Measurements from ENCODE around the gene SLC25A12.
"Not testable (repeated sequence)": the region's sequence is repeated elsewhere in the genome, so short reads cannot be mapped to it uniquely, and the experiment has no call there.

Gene SLC25A12

GRCh38 chr2:171893824-171894611, at the start of gene SLC25A12:
Gene SLC25A12 (minus strand): TSS chr2:171894244. CDS start chr2:171894214, 30 bp downstream.
- DNase-seq: peak; percentile 91

DNA sequence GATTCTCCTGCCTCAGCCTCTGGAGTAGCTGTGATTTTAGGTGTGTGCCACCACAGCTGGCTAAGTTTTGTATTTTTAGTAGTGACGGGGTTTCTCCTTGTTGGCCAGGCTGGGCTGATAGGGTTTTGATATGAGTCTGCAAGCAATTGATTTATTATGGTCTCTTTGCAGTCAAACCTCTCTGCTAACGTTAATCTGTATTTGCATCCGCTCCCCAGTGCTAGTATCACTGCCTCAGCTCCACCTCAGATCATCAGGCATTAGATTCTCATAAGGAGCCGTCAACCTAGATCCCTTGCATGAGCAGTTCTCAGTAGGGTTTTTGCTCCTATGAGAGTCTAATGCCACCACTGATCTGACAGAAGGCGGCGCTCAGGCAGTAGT, 47.3 kb upstream of the SLC25A12 start:
- no peak for DNase-seq

DNA sequence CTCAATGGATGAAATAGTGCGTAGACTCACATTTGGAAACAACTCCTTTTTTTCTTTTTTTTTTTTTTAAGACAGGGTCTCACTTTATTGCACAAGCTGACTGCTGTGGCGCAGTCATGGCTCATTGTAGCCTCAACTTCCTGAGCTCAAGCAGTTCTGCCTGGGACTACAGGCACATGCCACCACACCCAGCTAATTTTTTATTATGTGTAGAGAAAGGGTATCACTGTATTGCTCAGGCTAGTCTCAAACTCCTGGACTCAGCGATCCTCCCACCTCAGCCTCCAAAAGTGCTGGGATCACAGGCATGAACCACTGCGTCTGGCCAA, 45.7 kb upstream of the SLC25A12 start:
- DNase-seq: no peak

DNA sequence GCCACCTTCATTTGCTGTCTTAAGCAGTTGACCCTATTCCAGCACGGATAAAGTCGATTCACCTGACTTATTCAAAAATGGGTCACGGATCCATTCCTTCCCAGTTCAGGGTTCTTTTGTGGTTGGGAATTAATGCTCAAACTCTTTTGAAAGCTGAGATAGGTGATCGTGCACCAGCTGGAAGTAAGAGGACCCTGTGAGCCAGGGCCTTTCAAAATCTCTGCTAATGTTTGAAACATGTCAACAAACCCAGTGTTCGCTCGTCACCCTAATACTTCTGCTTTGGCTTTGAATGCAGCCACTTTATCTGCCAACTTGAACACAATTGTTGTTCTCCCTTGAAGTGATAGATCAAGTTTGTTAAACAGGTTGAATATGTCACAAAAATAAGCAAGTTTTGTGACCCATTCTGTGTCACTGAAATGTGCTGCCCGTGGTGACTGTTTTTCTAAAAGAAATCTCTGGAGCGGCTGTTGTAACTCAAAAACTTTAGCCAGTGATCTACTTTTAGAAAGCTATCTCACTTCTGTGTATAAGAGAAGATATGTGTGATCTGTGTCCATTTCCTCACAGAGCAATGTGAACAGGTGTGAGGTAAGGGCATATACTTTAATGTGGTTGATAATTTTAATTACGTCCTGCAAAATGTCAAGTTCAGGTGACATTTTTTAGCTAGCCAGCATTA, 45.2 kb upstream of the SLC25A12 start:
- DNase-seq: no peak

- no peak for DNase-seq
Measured at GRCh38 chr2:171930385-171930784, 36.3 kb upstream of the SLC25A12 start.

GRCh38 chr2:171924170-171924942, 30.3 kb upstream of the SLC25A12 start:
- DNase-seq: no peak

DNA sequence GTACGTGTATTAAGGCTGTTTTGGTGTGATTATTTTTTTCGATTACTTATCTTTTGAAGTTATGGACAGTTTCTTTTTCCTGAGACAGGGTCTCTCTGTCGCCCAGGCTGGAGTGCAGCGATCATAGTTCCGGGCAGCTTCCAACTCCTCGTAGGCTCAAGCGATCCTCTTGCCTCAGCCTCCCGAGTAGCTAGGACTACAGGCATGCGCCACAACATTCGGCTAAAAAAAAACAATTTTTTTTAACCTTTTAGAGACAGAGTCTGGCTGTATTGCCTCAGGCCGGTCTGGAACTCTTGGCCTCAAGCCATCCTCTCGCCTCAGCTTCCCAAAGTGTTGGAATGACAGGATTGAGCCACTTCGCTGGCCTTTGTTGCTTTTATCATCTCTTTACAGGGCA, 29.2 kb upstream of the SLC25A12 start:
- no peak for DNase-seq

DNA sequence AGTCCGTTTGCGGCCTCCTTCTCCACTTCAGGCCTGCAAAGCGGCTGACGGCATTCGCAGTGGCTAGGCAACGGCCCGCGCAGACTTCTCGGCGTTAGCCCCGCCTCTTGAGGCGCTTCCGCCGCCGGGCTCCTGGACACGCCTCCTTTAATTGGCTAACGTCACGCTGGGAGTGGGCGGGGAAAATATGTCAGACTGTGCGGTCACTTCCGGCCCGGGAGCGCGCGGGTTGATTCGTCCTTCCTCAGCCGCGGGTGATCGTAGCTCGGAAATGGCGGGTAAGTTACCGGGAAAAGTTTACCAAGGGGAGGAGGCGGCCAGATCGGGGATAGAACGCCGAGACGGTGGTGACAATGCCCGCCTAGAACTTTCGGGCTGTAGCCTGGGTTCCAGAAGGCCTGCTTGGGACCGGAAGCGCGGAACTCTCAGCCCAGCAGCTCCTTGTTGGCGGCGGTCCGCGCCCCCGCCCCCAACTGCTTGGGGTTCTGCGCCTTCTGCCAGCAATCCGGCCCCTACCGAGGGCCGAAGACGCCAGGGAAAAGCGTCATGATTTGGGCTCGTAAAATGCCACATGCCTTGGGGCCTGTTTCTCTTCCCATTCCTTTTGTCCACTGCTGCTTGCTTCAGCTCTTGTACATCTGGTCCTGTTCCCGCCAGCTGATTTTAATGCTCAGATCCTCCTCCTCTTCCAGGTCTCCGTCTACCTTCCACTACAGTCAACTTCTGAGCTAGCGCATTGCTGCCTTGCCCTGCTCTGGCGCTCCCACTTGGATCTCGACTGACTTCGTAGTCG, 28.4 kb upstream of the SLC25A12 start, which contains the start of gene HAT1:
Gene HAT1, plus strand, starts transcription at position 232 of the 793 bp plus-strand sequence. Its CDS starts 40 bp downstream, at position 272.
- peak; percentile 98 for DNase-seq

DNA sequence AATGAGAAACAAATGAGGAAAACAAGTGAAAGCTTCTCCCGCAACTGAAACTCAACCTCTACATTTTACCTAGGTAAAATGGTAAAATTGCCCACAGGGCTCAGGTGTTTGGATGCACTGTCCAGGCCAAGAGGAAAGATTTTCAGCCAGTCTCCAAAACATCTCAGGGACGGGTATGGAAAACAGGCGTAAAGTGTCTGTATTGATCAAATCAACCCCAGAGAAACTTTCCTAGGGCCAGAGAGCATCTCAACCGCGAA, 27.9 kb upstream of the SLC25A12 start:
- no peak for DNase-seq

DNA sequence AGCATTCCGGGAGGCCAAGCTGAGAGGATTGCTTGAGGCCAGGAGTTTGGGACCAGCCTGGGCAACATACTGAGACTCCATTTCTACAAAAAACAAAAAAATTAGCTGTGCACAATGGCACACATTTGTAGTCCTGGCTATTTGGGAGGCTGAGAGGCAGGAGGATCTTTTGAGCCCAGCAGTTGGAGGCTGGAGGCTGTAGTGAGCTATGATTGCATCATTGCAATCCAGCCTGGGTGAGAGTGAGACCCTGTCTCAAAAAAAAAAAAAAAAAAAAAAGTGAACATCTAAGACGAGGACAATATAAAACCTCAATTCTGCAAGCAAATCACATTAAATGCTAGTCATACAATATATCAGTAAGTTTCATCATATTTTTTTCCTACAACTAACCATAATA, 25.4 kb upstream of the SLC25A12 start:
- no peak for DNase-seq

GRCh38 chr2:171913517-171913916, 19.5 kb upstream of the SLC25A12 start:
- no peak for DNase-seq

- no peak for DNase-seq
Measured at GRCh38 chr2:171910494-171910893, 16.4 kb upstream of the SLC25A12 start.

DNA sequence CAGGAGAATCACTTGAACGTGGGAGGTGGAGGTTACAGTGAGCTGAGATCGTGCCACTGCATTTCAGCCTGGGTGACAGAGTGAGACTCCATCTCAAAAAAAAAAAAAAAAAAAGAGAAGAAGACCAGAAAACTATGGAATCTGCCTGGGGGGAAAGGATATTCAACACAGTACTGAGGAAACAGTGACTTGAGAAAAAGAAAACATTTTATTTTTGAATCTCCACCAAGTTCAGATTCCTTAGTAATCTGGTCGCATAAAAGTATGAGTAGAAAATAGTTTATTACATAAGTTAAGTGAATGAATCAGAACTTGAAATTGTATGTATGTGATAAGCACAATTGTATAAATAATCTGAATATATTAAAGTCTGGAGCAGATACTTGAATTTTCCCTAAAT, 15.2 kb upstream of the SLC25A12 start:
- DNase-seq: no peak

DNA sequence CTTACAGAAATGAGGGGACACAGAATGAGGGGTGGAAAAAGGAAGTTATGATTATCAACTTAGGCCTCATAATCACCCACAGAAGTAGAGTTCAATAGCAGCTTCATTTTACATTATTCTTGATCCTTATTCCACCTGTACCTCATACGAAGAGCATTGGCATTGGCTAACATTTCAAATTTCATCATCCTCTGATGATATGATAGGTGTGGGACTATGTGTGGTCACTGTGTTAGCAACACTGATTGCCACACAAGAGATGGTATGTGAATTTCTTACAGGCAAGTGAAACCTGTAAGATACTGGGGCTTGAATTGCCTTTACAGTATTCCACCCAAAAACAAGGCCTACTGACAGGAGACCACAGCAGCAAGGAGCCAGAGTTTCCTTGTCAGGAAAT, 14.2 kb upstream of the SLC25A12 start:
- no peak for DNase-seq

DNA sequence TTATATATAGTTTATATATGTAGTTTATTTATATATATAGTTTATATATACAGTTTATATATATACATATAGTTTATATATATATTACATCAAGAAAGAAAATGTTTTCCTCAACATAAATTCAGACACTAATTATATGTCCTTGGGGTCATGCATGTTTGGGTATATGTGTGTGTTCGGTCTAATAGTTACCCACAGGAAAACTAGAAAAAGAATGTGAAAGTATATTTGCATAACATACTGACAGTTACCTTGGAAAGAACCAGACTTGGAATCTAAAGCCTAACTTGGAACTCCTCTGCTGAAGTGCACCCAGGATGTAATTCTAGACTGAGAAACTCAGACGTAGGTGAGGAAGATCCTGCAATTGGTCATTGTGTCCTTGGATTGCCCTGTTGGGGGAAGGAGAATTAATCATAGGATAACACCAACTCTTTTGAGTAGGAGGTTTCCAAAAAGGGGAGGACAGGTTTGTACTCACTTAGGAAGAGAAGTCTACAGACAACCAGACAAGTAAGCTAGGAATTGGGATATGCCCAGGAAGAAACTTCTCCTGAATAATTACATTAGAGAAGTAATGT, 8.9 kb upstream of the SLC25A12 start:
- no peak for DNase-seq

GRCh38 chr2:171899623-171900282, 5.7 kb upstream of the SLC25A12 start:
- not testable (repeated sequence) for DNase-seq

DNA sequence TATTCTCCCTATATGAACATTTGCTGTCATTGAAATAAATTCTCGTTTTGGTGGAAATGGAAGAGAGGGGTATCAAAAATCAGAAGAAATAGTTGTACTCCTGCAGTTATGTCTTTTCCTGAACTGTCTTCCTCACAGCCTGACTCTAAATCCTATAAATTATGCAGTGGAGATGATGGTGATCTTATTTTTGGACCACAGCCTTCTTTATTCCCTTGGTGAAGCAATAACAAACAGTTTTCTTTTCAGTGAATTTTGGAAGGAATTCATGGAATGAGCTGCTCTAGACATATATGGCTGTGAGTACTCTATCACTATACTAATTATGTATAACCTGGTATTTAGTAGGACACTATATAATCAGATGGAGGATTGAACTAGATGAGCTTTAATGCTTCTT, 1.7 kb upstream of the SLC25A12 start:
- DNase-seq: no peak

DNA sequence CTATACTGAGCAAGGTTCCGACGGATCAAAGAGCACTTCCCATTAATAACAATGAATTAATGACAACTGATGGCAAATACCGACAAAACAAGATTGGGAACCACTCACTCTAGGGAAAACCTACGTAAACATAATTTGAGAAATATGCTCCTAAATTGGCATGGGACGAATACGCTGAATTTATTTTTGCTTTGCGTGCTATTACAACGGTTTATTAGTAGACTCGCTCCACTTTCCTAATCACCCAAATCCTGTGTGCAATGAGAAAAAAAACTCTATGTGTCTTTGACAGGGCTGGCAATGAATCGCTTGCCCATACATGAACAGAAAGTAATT, 536 bp upstream of the SLC25A12 start:
- no peak for DNase-seq

DNA sequence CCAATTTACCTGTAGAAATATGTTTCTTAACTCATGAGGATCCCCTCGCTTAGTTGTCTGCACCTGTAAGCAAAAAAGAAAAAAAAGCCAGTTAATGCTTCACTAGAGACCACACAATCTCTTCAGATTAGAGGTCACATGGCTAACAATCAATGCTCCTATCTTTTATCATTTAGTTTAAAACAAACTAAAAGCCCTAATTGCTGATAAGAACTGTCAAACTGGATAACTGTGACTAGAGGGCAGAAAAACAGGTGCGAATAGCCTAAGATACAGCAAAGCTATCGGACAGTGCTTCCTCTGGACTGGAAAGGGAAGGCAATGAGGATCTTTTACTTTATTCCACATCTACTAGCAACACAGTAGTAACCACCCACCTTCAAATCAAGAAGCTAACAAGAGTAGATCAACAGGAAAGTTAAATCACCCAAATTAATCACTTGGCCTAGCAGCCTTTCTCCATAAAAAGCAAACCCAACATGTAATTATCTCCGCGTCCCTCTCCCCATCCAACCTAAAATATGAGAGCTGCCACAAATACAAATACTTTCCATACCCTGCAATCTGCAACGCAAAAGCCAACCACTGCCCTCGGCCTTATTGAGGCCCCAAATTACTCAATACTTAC, 734 bp downstream of the SLC25A12 start:
- DNase-seq: no peak

DNA sequence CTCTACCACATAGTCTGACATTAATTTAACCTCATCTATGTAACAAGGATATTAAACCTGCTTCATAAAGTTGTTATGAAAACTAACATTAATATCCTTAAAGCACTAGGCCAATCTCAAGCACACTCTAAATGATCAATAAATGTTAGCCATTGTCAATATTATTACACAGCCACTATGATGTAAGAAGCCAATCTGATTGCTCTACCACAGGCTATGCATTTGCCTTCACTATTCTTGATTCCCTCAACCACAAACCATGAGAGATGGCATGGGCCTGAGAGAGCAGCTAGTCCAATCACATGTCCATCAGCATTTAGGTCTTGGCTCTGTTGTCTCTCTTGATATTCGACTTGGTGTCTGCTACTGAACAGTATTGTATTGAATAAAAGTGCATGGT, 4.2 kb downstream of the SLC25A12 start:
- no peak for DNase-seq

DNA sequence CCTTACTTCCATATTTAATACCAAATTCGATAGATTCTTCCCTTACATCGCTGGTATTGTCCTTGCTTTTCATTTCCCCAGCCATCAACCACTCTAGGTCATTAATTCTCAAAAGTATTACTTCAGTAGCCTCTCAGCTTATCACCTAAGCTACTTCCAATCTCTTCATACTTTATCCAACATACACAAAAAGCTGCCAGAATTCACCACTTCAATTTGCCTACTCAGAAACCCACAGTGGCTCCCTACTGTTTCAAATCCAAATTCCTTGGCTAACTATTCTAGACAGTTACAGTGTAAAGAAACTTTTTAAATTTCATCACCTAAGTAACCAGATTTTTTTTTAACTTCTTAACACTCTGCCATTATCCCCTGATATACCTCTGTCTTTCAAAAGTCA, 4.7 kb downstream of the SLC25A12 start:
- DNase-seq: no peak

Data from RPMI8226 (cell line).